ENCODE results near the gene ITM2B.

ITM2B gene

GRCh38 chr13:48264058-48264457 is 31.1 kb downstream of the ITM2B start:
- DNase-seq, result no peak

- peak; percentile 24 for DNase-seq
Observed at GRCh38 chr13:48265217-48265815, 32.3 kb downstream of the ITM2B start.

GRCh38 chr13:48266150-48266549 is 33.1 kb downstream of the ITM2B start:
- DNase-seq, result no peak

- no peak for DNase-seq
Observed at GRCh38 chr13:48266701-48267639, 34.0 kb downstream of the ITM2B start.

- no peak for DNase-seq
Observed at GRCh38 chr13:48268019-48268418, 35.0 kb downstream of the ITM2B start.

GRCh38 chr13:48273346-48273745 is 40.3 kb downstream of the ITM2B start:
- no peak for DNase-seq

GRCh38 chr13:48275507-48275906 is 42.5 kb downstream of the ITM2B start:
- no peak for DNase-seq

- no peak for DNase-seq
Observed at GRCh38 chr13:48278806-48279205, 45.8 kb downstream of the ITM2B start.

GRCh38 chr13:48281556-48281955 is 48.5 kb downstream of the ITM2B start:
- DNase-seq, result no peak

- DNase-seq, result no peak
Observed at GRCh38 chr13:48291730-48292129, 58.7 kb downstream of the ITM2B start.

GRCh38 chr13:48292650-48293049 is 59.6 kb downstream of the ITM2B start:
- DNase-seq, result no peak

GRCh38 chr13:48294653-48295052 is 61.6 kb downstream of the ITM2B start:
- no peak for DNase-seq

GRCh38 chr13:48295271-48295670 is 62.3 kb downstream of the ITM2B start:
- no peak for DNase-seq

- DNase-seq, result no peak
Observed at GRCh38 chr13:48296528-48296927, 63.5 kb downstream of the ITM2B start.

- no peak for DNase-seq
Observed at GRCh38 chr13:48297131-48297786, 64.3 kb downstream of the ITM2B start.

GRCh38 chr13:48299591-48299990 is 66.6 kb downstream of the ITM2B start:
- no peak for DNase-seq

- DNase-seq, result no peak
Observed at GRCh38 chr13:48302871-48303358, 69.9 kb downstream of the ITM2B start.

GRCh38 chr13:48303359-48304142 is 70.5 kb downstream of the ITM2B start, which contains the start of gene RB1:
TSS of gene RB1 (plus strand) at chr13:48303751. CDS start at chr13:48303913, 162 bp downstream.
- peak; percentile 92 for DNase-seq

- peak; percentile 30 for DNase-seq
Observed at GRCh38 chr13:48304143-48304876, 71.3 kb downstream of the ITM2B start.

- no peak for DNase-seq
Observed at GRCh38 chr13:48311223-48311622, 78.2 kb downstream of the ITM2B start.

- DNase-seq, result no peak
Observed at GRCh38 chr13:48315969-48316650, 83.1 kb downstream of the ITM2B start.
